SK-N-MC (cell line): Measurements from ENCODE around the gene NOTUM.

Source experiments
- DNase-seq: peaks from one replicate; pipeline ENCODE4 v3.0.0-alpha.2; 2011; ENCODE audit warnings: low read depth, low spot score
- H3K27ac ChIP-seq: fragments of 200-600 bp; sonication (generic); 2 replicates; pipeline ENCODE4 v1.5.1; 2016; ENCODE audit warnings: mixed run types
- H3K36me3 ChIP-seq: fragments of 200-600 bp; sonication (generic); 2 replicates; pipeline ENCODE4 v1.6.1; 2017; ENCODE audit warnings: antibody characterized with exemption, low read length, mixed read lengths; ENCODE audit not compliant: insufficient read depth
- H3K4me3 ChIP-seq: fragments of 200-600 bp; sonication (generic); 2 replicates; pipeline ENCODE4 v1.5.1; 2016
- H3K9ac ChIP-seq: fragments of 200-600 bp; sonication (generic); 2 replicates; pipeline ENCODE4 v1.8.0; 2017; ENCODE audit warnings: mixed run types, mixed read lengths; ENCODE audit not compliant: insufficient read length
- H3K9me3 ChIP-seq: fragments of 200-600 bp; sonication (generic); 2 replicates; pipeline ENCODE4 v1.6.1; 2017; ENCODE audit warnings: low read depth, mild to moderate bottlenecking, antibody characterized with exemption, low read length, moderate library complexity, mixed read lengths
- EZH2 ChIP-seq: fragments of 200-600 bp; sonication (generic); IDR thresholded peaks from one replicate; pipeline ENCODE4 v1.6.1; 2017; ENCODE audit warnings: antibody characterized with exemption
- FOXP2 ChIP-seq: optimal IDR thresholded peaks from 2 replicates; pipeline ENCODE3; 2011; ENCODE audit warnings: mild to moderate bottlenecking, moderate library complexity; ENCODE audit not compliant: insufficient read depth; ENCODE audit errors: extremely low read length, control extremely low read depth
- POLR2AphosphoS5 ChIP-seq: IDR thresholded peaks from 2 replicates; pipeline ENCODE4 v1.6.1; 2012; ENCODE audit warnings: mild to moderate bottlenecking, low read depth, low read length, borderline replicate concordance

Gene NOTUM

GRCh38 chr17:81912441-81913309, 48.3 kb downstream of the NOTUM start:
- no peak for DNase-seq
- TF ChIP-seq POLR2AphosphoS5 = no peak
- TF ChIP-seq FOXP2 = no peak
- no peak for TF ChIP-seq EZH2
- Histone ChIP-seq H3K27ac (no peak overlapping the region), H3K9me3 (no peaks in the 10 kb centered on the region), H3K9ac (no peak overlapping the region), H3K36me3 (peaks cover 30% of the 10 kb centered on the region; the same call in 1 of the 2 replicates), H3K4me3 (no peak overlapping the region)

- peaks cover 30% of the 10 kb centered on the region; the same call in 1 of the 2 replicates for H3K36me3 ChIP-seq
- H3K27ac ChIP-seq = no peak overlapping the region
- DNase-seq = no peak
- no peaks in the 10 kb centered on the region for H3K9me3 ChIP-seq
- TF ChIP-seq FOXP2 (no peak), POLR2AphosphoS5 (no peak), EZH2 (no peak)
- no peak overlapping the region for H3K9ac ChIP-seq
- peak overlapping the region; percentile 63 for H3K4me3 ChIP-seq
Measured at GRCh38 chr17:81911969-81912368, 49.0 kb downstream of the NOTUM start.

DNA sequence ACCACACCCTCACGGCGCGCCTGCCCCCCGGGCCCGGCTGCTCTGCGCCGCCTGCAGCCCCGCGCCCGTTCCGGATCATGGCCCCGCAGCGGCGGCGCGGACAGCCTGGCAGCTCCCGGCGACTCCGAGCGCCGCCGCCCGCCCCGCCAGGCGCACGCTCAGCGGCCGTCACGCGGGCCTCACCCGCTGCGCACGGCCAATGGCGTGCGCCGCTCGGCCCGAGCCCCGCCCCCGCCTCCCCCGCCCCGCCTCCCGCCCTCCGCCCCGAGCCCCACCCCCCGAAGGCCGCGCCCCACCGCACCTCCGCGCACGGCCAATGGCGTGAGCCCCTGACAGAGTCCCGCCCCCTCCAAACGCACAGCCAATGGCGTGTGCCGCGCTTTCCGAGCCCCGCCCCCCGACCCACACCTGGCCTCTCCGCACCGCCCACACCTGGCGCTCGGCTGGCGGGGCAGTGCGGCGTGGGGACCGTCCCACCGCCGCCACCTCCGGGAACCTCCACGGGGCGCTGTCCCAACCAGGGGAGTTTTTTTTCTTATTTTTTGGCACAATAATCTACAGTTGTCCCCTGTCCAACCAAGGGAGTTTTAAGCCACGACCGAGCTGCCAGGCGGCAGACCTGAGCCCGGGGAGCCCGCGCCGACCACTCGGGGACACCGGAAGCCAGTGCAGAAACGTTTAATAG, 49.6 kb downstream of the NOTUM start, which contains the start of gene PCYT2:
TSS of gene PCYT2 (minus strand) at position 123 of the 685 bp plus-strand sequence. CDS start at position 79, 44 bp downstream.
- H3K9ac ChIP-seq = peak within 1 kb of the TSS; percentile 82
- peak within 1 kb of the TSS; percentile 88 for H3K4me3 ChIP-seq
- H3K9me3 ChIP-seq = no peaks in the 10 kb centered on the region
- DNase-seq = no peak
- TF ChIP-seq POLR2AphosphoS5 (no peak), FOXP2 (no peak), EZH2 (no peak)
- peaks cover 30% of the 10 kb centered on the region; the same call in 1 of the 2 replicates for H3K36me3 ChIP-seq
- no peak within 1 kb of the TSS for H3K27ac ChIP-seq

DNA sequence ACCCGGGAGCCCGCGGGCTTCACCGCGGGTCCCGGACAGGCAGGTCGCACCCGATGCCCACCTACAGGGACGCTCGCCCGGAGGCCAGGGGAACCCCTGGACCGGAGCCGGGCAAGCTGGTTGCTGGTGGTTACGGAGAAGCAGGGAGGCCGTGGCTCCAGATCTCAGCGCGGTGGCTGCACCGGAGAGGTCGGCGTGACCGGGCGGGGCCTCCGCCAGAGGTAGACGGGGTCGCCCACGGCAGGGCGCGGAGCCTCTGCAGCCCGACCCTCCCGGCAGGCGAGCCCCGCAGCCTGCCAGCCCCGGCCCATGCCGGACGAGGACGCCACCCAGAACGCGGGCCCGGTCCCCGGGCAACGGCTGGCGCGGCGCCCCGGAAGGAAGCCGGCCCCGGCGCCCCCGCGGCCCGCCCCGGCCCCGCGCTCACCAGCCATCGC, 50.1 kb downstream of the NOTUM start:
- peak overlapping the region; percentile 88 for H3K4me3 ChIP-seq
- peaks cover 30% of the 10 kb centered on the region; the same call in 1 of the 2 replicates for H3K36me3 ChIP-seq
- H3K9ac ChIP-seq = peak overlapping the region; percentile 82
- TF ChIP-seq EZH2 = no peak
- TF ChIP-seq FOXP2 = no peak
- no peak for TF ChIP-seq POLR2AphosphoS5
- no peak for DNase-seq
- no peak overlapping the region for H3K27ac ChIP-seq
- H3K9me3 ChIP-seq = no peaks in the 10 kb centered on the region

DNA sequence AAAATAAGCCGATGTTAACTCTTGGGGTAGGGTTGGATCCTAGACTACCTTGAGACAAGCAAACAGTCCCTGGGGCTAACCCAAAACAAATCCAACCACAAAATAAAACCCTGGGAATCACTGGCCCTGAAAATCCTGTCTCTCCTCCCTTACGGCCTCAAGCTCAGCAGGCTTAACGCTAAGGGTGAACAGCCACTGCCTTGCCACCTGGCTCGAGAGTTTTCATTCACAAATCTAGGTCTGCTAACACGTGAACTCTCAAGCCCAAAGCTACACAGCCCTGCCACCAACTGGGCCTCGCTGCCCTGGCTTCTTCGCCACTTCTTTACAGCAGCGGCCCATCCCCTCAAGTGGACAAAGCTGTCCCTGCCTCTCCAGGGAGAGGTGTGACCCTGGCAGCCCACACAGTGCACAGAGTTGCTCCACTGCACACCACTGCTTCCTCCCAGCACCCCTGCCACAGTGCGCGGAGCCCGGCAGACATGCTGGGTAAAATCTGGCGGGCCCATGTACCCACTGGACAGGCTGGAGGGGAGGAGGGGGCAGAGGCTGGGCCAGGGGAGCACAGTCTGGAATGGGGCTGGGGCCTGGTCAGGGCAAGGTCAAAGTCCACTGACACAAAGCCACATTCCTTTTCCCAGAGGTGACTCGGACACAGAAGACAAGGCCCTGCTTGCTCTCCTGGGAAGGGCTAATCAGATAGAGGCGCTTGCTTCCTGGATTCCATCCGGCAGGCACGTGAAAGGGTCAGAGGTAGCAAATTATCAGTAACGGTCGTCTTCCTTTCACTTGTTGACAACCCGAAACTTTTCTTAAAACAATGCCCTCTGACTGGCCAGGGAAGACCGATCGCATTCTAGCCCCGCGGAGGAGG, 50.8 kb downstream of the NOTUM start:
- H3K36me3 ChIP-seq = peaks cover 25% of the 10 kb centered on the region; the same call in 1 of the 2 replicates
- no peak overlapping the region for H3K27ac ChIP-seq
- no peak for DNase-seq
- peak overlapping the region; percentile 82 for H3K9ac ChIP-seq
- H3K9me3 ChIP-seq = no peaks in the 10 kb centered on the region
- no peak for TF ChIP-seq EZH2
- no peak for TF ChIP-seq POLR2AphosphoS5
- no peak for TF ChIP-seq FOXP2
- peak overlapping the region; percentile 88 for H3K4me3 ChIP-seq

DNA sequence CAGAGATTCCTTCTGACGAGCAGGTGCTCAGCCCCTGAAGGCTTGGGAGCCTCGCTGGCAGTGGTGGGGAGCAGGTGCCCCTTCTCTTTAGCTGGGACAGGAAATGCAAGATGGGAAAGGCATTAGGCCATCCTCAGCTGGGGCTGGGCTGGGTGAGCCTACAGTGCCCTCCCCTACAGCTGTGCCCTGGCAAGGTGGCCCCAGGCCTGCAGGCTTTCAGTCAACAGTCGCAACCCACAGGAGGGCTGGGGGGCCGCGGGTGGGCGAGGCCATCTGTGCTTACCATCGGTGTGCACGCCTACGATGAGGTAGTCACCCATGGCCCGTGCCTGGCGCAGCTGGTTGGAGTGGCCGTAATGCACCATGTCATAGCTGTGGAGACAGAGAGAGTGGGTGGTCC, 51.8 kb downstream of the NOTUM start:
- Histone ChIP-seq H3K36me3 (peaks cover 16% of the 10 kb centered on the region; the same call in 1 of the 2 replicates), H3K9ac (no peak overlapping the region), H3K4me3 (no peak overlapping the region), H3K27ac (no peak overlapping the region), H3K9me3 (no peaks in the 10 kb centered on the region)
- DNase-seq = no peak
- no peak for TF ChIP-seq EZH2
- TF ChIP-seq POLR2AphosphoS5 = no peak
- no peak for TF ChIP-seq FOXP2

DNA sequence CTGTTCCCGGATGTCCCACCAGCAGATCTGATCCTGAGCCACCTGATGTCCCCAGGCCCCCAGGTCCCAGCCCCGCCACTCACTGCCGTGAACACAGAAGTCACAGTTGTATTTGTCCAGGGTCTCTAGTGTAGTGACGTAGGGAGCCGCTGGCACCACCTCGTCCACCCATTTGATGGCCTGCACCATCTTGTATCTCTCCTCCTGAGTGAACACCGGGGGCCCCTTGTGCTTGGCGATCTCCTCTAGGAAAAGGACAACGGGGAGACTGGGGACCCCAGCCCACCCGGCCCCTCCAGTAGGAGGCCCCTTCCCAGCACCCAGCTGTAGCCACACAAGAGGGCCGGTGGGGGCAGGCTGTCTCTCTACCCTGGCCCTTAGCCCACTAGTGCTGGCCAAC, 52.2 kb downstream of the NOTUM start:
- TF ChIP-seq EZH2 (no peak), POLR2AphosphoS5 (no peak), FOXP2 (no peak)
- Histone ChIP-seq H3K36me3 (peaks cover 11% of the 10 kb centered on the region; the same call in 1 of the 2 replicates), H3K27ac (no peak overlapping the region), H3K9me3 (no peaks in the 10 kb centered on the region), H3K4me3 (no peak overlapping the region), H3K9ac (no peak overlapping the region)
- no peak for DNase-seq
